ENCODE data around the gene ZNF385B. TPM values are rescaled to one million over a fixed set of nuclear protein-coding genes. Genes with fewer than 3 reads are reported as not detected.
"Not testable (repeated sequence)": the region's sequence is repeated elsewhere in the genome, so short reads cannot be mapped to it uniquely, and the experiment has no call there.

The ZNF385B gene
- polyA plus RNA-seq, 1 donor from 2014 or later, result not detected

GRCh38 chr2:179642462-179642861, 218.9 kb downstream of the ZNF385B start:
- no peak overlapping the region for H3K4me3 Mint-ChIP-seq
- H3K4me1 Mint-ChIP-seq, result no peaks in the 10 kb centered on the region
- peaks cover 2% of the 10 kb centered on the region for H3K27me3 Mint-ChIP-seq
- H3K27ac Mint-ChIP-seq, result no peak overlapping the region
- no peaks in the 10 kb centered on the region for H3K36me3 Mint-ChIP-seq
- no peaks in the 10 kb centered on the region for H3K9me3 Mint-ChIP-seq

DNA sequence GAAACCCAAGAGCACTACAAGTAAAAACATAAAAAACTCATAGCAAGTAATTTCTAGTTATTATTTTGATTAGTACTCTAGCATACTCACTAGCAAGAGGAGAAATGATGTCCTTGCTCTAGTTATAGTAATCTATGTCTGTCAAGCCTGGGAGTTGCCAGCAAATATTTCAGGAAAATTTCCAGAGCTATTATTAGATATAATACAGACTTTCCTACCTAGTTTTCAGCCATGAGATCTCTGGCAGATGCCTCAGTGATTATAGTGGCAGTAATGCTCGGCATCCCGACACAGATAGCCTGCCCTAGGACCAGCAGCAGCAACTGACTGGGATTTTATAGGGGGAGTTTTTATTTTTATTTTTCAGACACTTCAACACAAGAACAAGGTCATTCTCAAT, 224.4 kb downstream of the ZNF385B start:
- no peaks in the 10 kb centered on the region for H3K4me1 Mint-ChIP-seq
- no peak overlapping the region for H3K4me3 Mint-ChIP-seq
- peaks cover 0 to 1% (median 0%) of the 10 kb centered on the region in 3 donors for H3K9me3 Mint-ChIP-seq
- peaks cover 3% of the 10 kb centered on the region for H3K27me3 Mint-ChIP-seq
- H3K27ac Mint-ChIP-seq, result no peak overlapping the region
- peaks cover 1% of the 10 kb centered on the region for H3K36me3 Mint-ChIP-seq

GRCh38 chr2:179636100-179636980, 225.1 kb downstream of the ZNF385B start:
- no peak overlapping the region for H3K4me3 Mint-ChIP-seq
- H3K4me1 Mint-ChIP-seq, result no peaks in the 10 kb centered on the region
- no peak overlapping the region for H3K27ac Mint-ChIP-seq
- peaks cover 0 to 3% (median 2%) of the 10 kb centered on the region in 3 donors for H3K9me3 Mint-ChIP-seq
- peaks cover 3% of the 10 kb centered on the region for H3K27me3 Mint-ChIP-seq
- H3K36me3 Mint-ChIP-seq, result peaks cover 1% of the 10 kb centered on the region

- H3K4me1 Mint-ChIP-seq, H3K27ac Mint-ChIP-seq, H3K36me3 Mint-ChIP-seq, H3K4me3 Mint-ChIP-seq, H3K9me3 Mint-ChIP-seq, H3K27me3 Mint-ChIP-seq: not testable (repeated sequence)
These were observed 229.5 kb downstream of the ZNF385B start for GRCh38 chr2:179631769-179632385.

DNA sequence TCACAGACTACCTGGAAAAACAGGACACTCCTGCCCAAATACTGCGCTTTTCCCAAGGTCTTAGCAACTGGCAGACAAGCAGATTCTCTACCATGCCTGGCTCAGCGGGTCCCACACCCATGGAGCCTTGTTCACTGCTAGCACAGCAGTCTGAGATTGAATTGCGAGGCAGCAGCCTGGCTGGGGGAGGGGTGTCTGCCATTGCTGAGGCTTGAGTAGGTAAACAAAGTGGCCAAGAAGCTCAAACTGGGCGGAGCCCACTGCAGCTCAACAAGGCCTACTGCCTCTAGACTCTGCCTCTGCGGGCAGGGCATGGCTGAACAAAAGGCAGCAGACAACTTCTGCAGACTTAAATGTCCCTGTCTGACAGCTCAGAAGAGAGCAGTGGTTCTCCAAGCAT, 231.6 kb downstream of the ZNF385B start:
- not testable (repeated sequence) for H3K9me3 Mint-ChIP-seq, H3K27me3 Mint-ChIP-seq, H3K4me1 Mint-ChIP-seq, H3K36me3 Mint-ChIP-seq, H3K27ac Mint-ChIP-seq, H3K4me3 Mint-ChIP-seq

DNA sequence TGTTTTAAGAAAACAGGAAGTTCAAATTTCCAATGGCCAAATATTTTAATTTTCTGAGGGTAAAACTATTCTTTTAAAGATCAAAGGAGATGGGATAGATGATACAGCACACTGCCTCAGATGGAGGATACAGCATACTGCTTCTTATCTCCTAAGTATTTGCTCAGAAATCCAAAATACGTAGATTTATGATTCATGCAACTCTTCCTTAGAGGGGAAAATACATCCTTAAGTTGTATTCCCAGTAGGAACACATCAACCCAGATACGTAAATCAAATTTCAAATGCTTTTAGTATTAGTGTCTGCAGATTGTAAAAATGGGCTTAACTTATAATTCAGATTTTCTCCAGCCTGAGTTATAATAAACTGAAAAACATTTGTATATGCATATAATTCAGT, 235.2 kb downstream of the ZNF385B start:
- Mint-ChIP-seq H3K36me3 (no peaks in the 10 kb centered on the region), H3K4me1 (peaks cover 0 to 2% (median 0%) of the 10 kb centered on the region in 3 donors), H3K4me3 (no peak overlapping the region), H3K27ac (no peak overlapping the region), H3K9me3 (no peaks in the 10 kb centered on the region), H3K27me3 (peaks cover 3% of the 10 kb centered on the region)

GRCh38 chr2:179622635-179623300, 238.6 kb downstream of the ZNF385B start:
- H3K4me1 Mint-ChIP-seq, result peaks cover 0 to 2% (median 0%) of the 10 kb centered on the region in 3 donors
- no peak overlapping the region for H3K4me3 Mint-ChIP-seq
- H3K36me3 Mint-ChIP-seq, result no peaks in the 10 kb centered on the region
- H3K27me3 Mint-ChIP-seq, result peaks cover 2% of the 10 kb centered on the region
- no peak overlapping the region for H3K27ac Mint-ChIP-seq
- peaks cover 0 to 2% (median 0%) of the 10 kb centered on the region in 3 donors for H3K9me3 Mint-ChIP-seq

DNA sequence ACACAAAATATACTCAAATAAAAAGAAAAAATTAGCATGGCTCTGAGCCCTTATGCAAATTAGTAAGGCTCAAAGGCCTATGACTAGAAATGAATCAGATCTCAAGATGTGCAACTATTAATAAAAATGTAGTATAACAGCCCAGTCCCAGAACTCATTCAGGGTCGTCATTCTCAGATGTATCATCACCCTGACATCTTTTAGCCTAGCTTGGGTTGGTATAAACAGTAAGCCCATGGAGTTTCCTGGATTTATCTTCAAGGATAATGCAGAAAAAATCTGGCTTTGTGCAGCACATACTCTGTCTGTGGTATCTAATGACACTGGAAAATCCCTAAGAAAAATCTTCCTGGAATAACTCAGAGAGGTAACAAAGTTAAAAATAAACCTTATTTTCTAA, 239.3 kb downstream of the ZNF385B start:
- no peak overlapping the region for H3K27ac Mint-ChIP-seq
- H3K9me3 Mint-ChIP-seq, result peaks cover 0 to 2% (median 0%) of the 10 kb centered on the region in 3 donors
- H3K36me3 Mint-ChIP-seq, result no peaks in the 10 kb centered on the region
- H3K4me1 Mint-ChIP-seq, result peaks cover 0 to 2% (median 0%) of the 10 kb centered on the region in 3 donors
- H3K27me3 Mint-ChIP-seq, result peaks cover 2% of the 10 kb centered on the region
- H3K4me3 Mint-ChIP-seq, result no peak overlapping the region

DNA sequence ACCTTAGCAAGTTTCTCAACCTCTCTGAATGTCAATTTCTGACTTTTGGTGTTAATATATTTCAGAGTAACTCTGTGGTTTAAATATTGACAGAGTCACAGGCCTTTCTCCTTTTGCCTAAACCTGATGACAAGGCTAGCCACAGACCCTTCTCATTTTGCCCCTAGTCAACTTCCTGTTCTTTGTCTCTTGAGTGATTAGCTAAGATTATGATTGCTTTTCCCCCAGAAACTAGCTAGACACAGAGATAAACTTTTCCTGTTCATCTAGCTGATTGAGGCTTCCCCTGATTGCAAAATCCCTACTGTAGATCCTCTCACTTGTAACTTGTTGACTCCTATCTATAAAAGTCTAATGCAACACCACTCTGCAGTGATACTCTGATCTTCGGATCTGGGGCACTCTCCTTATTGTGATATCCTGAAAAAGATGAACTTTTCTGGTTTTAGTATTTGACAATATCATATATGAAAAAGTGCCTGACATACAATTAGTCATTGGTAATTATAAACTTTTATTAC, 241.4 kb downstream of the ZNF385B start:
- H3K4me3 Mint-ChIP-seq, result no peak overlapping the region
- H3K27me3 Mint-ChIP-seq, result peaks cover 2% of the 10 kb centered on the region
- peaks cover 0 to 2% (median 0%) of the 10 kb centered on the region in 3 donors for H3K9me3 Mint-ChIP-seq
- no peaks in the 10 kb centered on the region for H3K36me3 Mint-ChIP-seq
- H3K4me1 Mint-ChIP-seq, result peaks cover 0 to 2% (median 0%) of the 10 kb centered on the region in 3 donors
- no peak overlapping the region for H3K27ac Mint-ChIP-seq

GRCh38 chr2:179614121-179614520, 247.3 kb downstream of the ZNF385B start:
- Mint-ChIP-seq H3K4me3 (no peak overlapping the region), H3K36me3 (no peaks in the 10 kb centered on the region), H3K4me1 (no peaks in the 10 kb centered on the region), H3K9me3 (peaks cover 0 to 2% (median 0%) of the 10 kb centered on the region in 3 donors), H3K27ac (no peak overlapping the region), H3K27me3 (peaks cover 8% of the 10 kb centered on the region)

DNA sequence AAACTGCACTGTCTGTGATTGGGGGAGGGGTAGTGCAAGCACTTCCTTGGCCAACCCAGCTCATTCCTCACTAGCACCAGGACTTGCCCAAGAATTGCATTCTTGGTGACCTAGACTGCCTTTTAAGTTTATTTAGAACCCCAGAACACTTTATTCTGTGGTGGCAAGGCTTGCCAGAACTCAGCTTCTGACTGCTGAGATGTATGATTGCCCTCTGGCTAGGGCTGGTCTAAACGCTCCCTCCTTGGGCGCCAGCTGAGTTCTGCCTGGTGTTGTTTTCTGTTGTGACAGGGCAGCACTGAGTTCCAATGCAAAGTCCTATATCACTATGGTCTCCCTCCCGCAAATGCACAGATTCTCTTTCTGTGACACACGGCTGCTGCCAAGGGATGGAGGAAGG, 247.7 kb downstream of the ZNF385B start:
- peaks cover 0 to 2% (median 0%) of the 10 kb centered on the region in 3 donors for H3K9me3 Mint-ChIP-seq
- no peaks in the 10 kb centered on the region for H3K4me1 Mint-ChIP-seq
- no peak overlapping the region for H3K27ac Mint-ChIP-seq
- no peak overlapping the region for H3K4me3 Mint-ChIP-seq
- peaks cover 5% of the 10 kb centered on the region for H3K27me3 Mint-ChIP-seq
- no peaks in the 10 kb centered on the region for H3K36me3 Mint-ChIP-seq

DNA sequence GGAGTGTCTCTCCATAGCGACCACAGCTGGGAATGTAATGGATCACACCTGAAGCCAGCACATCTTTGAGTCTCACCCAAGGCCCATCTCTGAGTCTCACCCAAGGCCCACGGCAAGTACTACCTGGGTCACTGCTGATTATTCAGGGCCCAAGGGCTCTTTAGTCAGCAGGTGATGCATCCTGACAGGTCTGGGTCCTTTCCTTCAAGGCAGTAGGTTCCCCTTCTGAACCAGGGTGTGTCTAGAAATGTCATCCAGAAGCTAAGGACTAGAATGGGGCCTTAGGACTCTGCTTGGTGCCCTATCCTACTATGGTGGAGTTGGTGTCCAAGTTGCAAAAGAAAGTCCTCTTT, 248.1 kb downstream of the ZNF385B start:
- Mint-ChIP-seq H3K27ac (no peak overlapping the region), H3K27me3 (peaks cover 5% of the 10 kb centered on the region), H3K4me3 (no peak overlapping the region), H3K36me3 (no peaks in the 10 kb centered on the region), H3K9me3 (peaks cover 0 to 2% (median 0%) of the 10 kb centered on the region in 3 donors), H3K4me1 (no peaks in the 10 kb centered on the region)

DNA sequence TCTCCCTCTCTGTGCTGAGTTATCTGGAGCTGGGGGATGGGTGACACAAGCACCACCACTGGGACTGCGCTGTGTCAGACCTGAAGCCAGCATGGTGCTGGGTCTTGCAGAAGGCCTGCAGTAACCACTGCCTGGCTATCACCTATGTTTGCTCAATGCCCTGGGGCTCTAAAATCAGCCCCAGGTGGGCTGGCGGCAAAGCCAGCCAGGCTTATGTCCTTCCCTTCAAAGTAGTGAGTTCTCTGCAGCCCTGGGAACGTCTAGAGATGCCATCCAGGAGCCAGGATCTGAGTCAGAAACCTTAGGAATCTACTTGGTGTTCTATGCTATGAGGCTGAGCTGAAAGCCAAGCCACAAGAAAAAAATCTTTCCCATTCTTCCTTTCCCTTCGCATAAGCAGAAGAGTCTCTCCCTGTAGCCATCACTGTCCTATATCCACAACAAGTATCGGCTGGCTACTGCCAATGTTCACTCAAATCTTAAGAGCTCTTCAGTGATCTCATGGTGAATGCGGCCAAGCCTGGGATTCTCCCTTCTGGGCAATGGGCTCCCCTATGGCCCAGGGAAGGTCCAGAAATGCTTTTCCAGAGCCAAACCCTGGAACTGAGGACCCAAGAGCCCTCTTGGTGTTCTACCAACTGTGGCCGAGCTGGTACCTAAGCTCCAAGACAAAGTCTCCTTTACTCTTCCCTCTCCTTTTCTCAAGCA, 248.7 kb downstream of the ZNF385B start:
- peak overlapping the region in 1 of 3 donors; percentile 66 for H3K27ac Mint-ChIP-seq
- no peak overlapping the region for H3K4me3 Mint-ChIP-seq
- H3K9me3 Mint-ChIP-seq, result peaks cover 0 to 2% (median 0%) of the 10 kb centered on the region in 3 donors
- no peaks in the 10 kb centered on the region for H3K36me3 Mint-ChIP-seq
- peaks cover 5% of the 10 kb centered on the region for H3K27me3 Mint-ChIP-seq
- H3K4me1 Mint-ChIP-seq, result no peaks in the 10 kb centered on the region

DNA sequence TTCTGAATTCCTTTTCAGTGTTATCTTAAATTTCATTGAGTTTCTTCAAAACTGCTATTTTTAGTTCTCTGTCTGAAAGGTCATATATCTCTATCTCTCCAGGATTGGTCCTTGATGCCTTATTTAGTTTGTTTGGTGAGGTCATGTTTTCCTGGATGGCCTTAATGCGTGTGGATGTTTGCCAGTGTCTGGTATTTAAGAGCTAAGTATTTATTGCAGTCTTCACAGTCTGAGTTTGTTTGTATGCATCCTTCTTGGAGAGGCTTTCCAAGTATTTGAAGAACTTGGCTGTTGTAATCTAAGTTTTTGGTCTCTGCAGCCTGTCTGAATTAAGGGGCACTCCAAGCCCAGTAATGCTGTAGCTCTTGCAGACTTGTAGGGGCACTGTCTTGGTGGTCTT, 249.3 kb downstream of the ZNF385B start:
- no peak overlapping the region for H3K4me3 Mint-ChIP-seq
- peak overlapping the region in 1 of 3 donors; percentile 66 for H3K27ac Mint-ChIP-seq
- no peaks in the 10 kb centered on the region for H3K4me1 Mint-ChIP-seq
- H3K36me3 Mint-ChIP-seq, result no peaks in the 10 kb centered on the region
- H3K9me3 Mint-ChIP-seq, result peaks cover 0 to 2% (median 0%) of the 10 kb centered on the region in 3 donors
- H3K27me3 Mint-ChIP-seq, result peaks cover 5% of the 10 kb centered on the region

DNA sequence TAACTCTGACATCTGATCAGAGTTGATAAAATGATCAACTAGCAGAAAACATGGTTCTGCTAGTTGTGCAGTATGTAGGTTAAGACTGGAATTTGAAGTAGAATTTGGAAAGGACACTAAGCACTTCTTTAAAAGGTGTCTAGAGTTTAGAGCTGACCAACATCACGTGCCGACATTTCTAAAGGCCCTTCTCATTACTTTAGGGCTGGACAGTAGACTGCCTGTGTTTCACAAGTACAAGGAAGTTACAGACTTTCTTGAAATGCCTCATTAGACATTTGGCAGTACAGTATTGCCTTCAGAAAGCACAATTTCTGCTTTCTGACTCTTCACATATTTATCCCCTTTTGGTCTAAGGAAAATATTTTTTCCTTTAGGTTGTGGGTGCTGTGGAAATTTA, 255.3 kb downstream of the ZNF385B start:
- Mint-ChIP-seq H3K9me3 (no peaks in the 10 kb centered on the region), H3K36me3 (no peaks in the 10 kb centered on the region), H3K27ac (no peak overlapping the region), H3K4me1 (no peaks in the 10 kb centered on the region), H3K4me3 (no peak overlapping the region), H3K27me3 (peaks cover 1% of the 10 kb centered on the region)
